Stimulated activated naive CD8-positive, alpha-beta T cell treated with anti-CD3 and anti-CD28 coated beads, Interleukin-15, Interleukin-2, amounts not matched to agents 100 U/mL and 50 U/mL, for 24 hours (primary cell): ENCODE measurements around the gene IGFBP1.
"Not testable (repeated sequence)": the region's sequence is repeated elsewhere in the genome, so short reads cannot be mapped to it uniquely, and the experiment has no call there.

Experiments used
- ATAC-seq: fragments of 150-1000 bp; cut with Tn5 transposase; one replicate; pipeline ENCODE4 v1.10.0; 2021
- DNase-seq: peaks from one replicate; pipeline ENCODE4 v3.0.0; 2021

The IGFBP1 gene

GRCh38 chr7:45888185-45888992, at the start of gene IGFBP1:
Gene IGFBP1 (plus strand): TSS chr7:45888488. CDS start chr7:45888653, 165 bp downstream.
- no peak for DNase-seq
- peak; percentile 43 for ATAC-seq

DNA sequence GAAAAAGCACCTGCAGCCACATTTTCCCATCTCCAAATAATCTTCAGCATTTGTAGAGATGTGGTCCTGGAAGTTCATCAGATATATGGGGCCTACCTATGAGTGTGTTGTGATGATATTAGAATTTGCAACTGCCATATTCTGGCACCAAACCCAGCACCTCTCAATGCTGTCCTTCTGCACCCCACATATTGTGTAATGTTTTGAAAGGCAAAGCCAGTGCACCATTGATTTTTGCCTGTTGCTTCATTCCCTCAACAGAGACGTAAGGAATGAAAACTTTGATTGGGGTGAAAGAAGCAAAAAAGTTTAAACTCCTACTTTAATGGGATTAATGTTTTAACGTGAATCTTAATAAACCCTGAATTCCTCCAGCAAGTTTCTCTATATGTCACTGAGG, 49.4 kb upstream of the IGFBP1 start:
- not testable (repeated sequence) for ATAC-seq, DNase-seq

DNA sequence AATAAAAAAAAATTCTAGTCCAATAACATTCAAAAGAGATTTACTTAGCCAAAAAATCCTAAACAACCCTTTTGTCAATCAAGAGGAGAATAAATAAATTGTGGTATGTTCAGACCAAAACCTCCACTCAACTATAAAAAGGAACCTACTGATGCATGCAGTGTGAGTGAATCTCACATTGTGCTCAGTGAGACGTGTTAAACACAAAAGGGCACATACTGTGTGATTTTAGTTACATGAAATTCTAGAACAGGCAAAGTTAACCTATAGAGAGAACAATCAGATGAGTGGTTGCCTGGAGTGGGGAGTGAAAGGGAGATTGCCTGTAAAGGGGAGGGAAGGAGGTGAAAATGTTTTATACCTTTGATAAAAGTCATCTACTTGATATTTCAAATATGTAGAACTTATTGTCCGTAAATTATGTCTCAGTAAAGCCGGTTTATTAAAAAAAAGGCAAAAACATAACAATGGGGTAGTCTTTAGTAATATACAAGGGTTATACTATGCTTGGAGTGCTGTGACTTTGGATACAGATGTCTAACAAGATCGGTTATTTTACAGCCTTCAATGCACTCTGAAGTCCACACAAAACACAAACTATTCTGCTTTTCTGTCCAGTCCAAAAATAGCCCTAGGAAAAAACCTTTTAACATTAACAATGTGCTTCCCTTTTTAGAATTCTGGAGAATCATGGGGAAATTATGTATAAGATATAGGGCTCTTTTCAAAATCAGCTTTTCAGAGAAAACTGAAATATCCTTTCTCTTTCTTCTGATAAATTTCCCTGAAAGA, 46.2 kb upstream of the IGFBP1 start:
- DNase-seq, ATAC-seq: not testable (repeated sequence)

DNA sequence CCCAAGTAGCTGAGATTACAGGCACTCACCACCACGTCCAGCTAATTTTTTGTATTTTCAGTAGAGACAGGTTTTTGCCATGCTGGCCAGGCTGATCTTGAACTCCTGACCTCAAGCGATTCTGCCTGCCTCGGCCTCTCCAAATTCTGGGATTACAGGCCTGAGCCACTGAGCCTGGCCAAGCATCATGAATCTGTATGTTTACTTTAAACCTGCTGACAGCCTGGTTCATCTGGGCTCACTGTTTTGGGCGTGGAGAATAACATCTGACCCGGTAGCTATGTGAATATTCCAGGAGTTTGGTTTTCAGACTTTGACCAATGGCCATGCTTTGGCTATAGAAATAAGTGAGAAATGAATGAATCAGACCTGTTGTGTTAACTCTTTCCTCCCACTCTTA, 41.8 kb upstream of the IGFBP1 start:
- not testable (repeated sequence) for ATAC-seq, DNase-seq

GRCh38 chr7:45848734-45849133, 39.6 kb upstream of the IGFBP1 start:
- DNase-seq, ATAC-seq: not testable (repeated sequence)

DNA sequence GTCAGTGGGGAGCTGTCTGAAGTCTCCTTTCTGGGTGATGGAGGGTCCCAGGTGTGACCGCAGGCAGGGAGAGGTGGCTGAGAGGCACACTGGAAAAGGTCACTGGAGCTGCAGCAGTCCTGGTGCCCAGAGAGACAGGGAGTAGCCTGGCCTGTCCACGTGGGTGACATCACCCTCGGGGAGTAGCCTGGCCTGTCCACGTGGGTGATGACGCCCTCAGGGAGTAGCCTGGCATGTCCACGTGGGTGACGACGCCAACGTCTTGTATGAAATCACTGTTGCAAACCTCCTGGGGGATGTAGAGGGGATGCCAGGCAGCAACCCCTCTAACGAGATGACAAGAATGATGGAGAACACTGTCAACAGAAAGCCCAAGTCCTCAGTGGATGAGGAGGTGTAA, 35.3 kb upstream of the IGFBP1 start:
- DNase-seq, ATAC-seq: not testable (repeated sequence)

GRCh38 chr7:45853491-45853890, 34.8 kb upstream of the IGFBP1 start:
- not testable (repeated sequence) for ATAC-seq, DNase-seq

DNA sequence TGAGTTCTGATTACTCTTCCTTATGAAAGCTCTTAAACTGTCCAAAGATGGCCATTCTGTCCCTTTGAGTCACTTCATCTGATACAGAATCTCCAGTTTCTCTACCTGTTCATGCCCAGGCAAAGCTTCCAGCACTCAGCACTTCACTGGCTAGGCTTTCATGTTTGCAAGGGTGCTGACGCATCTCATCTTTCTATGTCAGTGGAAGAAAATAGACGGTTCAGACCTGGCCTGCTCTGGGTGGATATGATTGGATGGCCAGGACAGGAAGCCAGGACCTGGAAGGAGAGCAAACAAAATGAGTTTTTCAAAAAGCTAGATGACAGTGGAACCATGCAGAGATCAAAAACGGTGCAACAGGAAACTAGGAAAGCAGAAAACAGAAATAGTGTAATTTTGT, 32.6 kb upstream of the IGFBP1 start:
- DNase-seq, ATAC-seq: not testable (repeated sequence)

DNA sequence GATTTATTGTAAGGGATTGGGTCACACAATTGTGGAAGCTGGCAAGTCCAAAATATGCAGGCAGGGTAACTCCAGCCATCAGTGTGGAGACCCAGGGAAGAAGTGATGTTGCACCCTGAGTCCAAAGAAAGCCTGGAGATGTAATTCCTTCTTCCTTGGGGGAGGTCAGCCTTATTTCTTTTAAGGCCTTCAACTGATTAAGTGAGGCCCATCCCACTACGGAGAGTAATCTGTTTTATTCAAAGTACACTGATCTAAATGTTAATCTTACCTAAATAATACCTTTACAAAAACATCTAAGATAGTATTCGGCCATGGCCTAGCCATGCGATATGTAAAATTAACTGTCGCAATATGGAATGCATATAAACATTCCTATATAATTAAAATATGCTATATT, 31.4 kb upstream of the IGFBP1 start:
- not testable (repeated sequence) for DNase-seq, ATAC-seq

GRCh38 chr7:45863715-45864114, 24.6 kb upstream of the IGFBP1 start:
- ATAC-seq: no peak
- no peak for DNase-seq

DNA sequence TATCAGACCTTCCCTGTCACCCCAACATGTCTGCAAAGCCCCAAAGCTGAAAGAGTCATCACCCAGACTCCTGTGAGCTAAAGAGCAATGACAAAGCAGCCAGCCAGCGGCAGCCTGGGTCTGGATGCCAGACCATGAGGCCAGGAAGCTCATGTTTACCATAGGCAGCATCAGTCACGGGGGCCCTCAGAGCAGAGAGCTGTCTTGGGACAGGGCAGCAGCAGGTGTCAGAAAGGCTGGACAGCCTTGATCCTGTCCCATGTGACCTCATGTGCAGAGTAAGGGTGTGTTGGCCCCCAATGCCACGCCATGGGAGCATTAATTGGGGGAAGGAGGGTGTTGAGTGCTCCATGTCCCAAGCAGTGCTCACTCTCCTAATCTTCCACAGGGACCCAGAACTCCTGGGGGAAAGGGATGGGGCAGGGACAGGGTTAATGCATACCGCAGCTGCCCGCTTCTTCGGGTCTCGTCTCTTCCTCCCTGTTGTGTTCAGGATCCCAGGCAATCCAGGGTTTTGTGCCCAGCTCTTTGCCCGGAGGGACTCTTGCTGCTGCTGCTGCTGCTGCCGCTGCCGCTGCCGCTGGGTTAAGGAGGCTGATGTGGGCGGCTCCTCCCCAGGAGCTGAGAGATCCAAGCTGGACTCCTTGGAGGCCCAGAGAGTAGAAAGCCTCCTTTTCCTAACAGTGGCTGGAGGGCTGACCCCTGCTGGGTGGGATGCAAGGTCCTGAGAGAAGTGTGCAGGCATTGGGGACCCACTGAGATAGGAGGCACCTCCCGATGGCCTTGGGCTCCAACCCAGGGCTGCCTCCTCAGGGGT, 22.5 kb upstream of the IGFBP1 start:
- DNase-seq (no peak), ATAC-seq (no peak)

DNA sequence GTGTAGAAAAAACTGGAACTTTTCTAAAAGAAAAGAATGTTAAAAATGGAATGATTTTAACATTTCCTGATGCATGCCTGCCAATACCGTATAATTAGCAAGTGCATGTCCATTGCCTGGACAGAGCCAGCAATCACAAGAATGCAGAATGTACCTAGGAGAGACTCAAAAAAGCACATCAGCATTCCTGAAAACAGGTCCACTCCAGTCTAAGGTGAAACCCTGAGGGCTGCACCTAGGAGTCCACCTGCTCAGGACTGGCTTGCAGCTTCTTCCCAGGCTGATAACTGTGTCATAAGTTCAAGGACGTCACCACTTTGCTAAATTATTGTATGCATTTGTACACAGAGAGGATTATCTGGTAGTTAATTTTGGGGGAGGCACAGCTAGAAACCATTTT, 20.8 kb upstream of the IGFBP1 start:
- DNase-seq (no peak), ATAC-seq (no peak)

- no peak for ATAC-seq
- DNase-seq: no peak
These were observed 18.9 kb upstream of the IGFBP1 start for GRCh38 chr7:45869426-45869825.

DNA sequence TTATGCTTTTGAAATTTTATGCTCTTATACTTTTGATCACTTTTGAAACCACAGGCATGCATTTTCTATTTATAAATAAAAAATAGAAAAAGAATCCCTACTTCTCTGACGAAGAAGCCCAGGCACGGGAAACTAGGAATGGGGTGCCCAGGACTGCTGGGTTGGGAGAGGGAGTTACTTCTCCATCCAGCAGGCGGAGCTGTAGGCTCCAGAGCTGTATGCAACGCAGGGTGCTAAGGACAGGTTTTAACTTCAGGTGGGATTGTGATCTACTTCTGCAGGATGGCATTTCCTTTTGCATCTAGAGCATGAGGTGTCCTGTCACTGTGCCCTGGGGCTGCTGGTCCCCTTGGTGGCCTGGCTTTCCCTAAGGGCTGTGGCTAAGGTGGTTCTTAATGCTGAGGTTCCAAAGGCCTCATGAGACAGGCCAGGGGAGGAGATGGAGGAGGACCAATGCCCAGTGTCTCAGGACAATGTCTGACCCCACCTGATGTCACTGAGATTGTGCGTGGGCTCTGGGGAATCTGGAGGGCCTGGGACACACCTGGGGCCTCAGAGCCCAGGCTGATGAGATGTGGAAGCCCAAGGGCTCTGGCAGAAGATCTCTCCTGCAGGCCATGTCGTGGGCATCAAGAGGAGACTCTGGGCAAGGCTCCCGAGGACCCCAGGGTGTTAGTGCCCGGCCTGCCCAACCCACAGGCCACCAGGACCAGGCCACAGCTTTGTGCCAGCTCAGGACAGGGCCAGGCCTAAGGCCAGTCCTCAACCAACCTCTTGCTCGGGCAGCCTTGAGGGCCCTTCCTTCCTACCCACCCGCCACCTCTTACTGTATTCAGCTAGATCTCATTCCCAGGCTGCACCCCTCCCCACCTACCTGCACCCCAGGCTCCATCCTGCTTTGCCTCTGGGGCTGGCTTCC, 15.9 kb upstream of the IGFBP1 start:
- ATAC-seq: no peak
- DNase-seq: no peak

DNA sequence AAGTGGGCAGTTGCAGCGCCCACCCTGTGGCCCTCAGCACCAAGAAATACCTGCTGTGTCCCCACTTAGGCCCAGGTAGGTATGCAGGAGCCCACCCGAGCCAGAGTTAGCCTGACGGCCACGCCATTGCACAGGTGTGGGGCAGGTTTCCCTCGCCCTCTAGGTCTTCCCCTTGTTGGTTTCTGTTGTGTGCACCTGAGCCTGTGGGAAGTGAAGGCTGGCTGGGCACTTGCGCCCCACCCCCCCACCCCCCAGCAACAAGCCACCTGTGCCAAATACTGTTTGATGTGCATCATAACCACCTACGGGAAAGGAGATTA, 15.3 kb upstream of the IGFBP1 start, which contains the start of gene CCDC201:
CCDC201 (minus strand) TSS at position 48 of the 320 bp plus-strand sequence. CDS start 75 bp downstream, outside the sequence.
- no peak for ATAC-seq
- DNase-seq: no peak

- ATAC-seq: no peak
These were observed 14.9 kb upstream of the IGFBP1 start for GRCh38 chr7:45873355-45873754.

GRCh38 chr7:45874408-45875131, 13.7 kb upstream of the IGFBP1 start:
- no peak for DNase-seq
- no peak for ATAC-seq

More at GRCh38 chr7:45873355-45873754, 14.9 kb upstream of the IGFBP1 start:
- no peak for DNase-seq

GRCh38 chr7:45876519-45876918, 11.8 kb upstream of the IGFBP1 start:
- DNase-seq (no peak), ATAC-seq (no peak)

- ATAC-seq: no peak
- no peak for DNase-seq
These were observed 9.7 kb upstream of the IGFBP1 start for GRCh38 chr7:45878457-45879144.

DNA sequence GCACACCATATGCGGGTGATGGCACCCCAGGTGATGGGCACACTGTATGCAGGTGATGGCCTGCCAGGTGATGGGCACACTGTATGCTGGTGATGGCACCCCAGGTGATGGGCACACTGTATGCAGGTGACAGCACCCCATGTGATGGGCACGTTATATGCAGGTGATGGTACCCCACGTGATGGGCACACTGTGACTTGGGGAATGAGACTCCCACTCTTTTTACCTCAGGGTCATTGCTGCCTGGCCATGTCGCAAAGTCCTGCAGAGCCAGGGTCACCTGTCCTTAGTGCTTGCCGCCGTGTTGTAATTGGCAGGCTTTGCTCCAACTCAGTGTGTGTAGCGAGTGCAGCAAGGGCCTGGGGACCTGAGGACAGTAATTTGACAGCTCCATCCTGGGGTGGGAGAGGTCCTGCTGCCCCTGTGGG, 7.8 kb upstream of the IGFBP1 start:
- ATAC-seq: no peak
- DNase-seq: no peak
